Spleen (tissue), 11 donors: ENCODE results near the gene NOTUM. TPM values are rescaled to one million over a fixed set of nuclear protein-coding genes. Genes with fewer than 3 reads are reported as not detected.

Experiments
- DNase-seq: peaks from one replicate; pipeline ENCODE4 v3.0.0-alpha.2; 2020
- H3K27ac ChIP-seq, 8 donors: fragments of 200-600 bp; sonication (generic) in 7 of 8; 1 replicate in 4 of 8; 2 replicates in 4 of 8; pipeline versions ENCODE4 v1.5.0 to v1.8.0; 2016 to 2021; ENCODE audit warnings: inconsistent platforms in 4 of 8, mild to moderate bottlenecking in 4 of 8, moderate library complexity in 1 of 8
- H3K27me3 ChIP-seq, 7 donors: fragments of 200-600 bp; sonication (generic) in 6 of 7; replicated peaks in 1 of 7; 1 replicate in 4 of 7; 2 replicates in 3 of 7; pipeline versions ENCODE4 v1.5.0 to v1.8.0; 2016 to 2021; ENCODE audit warnings: inconsistent platforms in 3 of 7, mild to moderate bottlenecking in 1 of 7
- H3K36me3 ChIP-seq, 6 donors: fragments of 200-600 bp; sonication (generic) in 5 of 6; 1 replicate in 4 of 6; 2 replicates in 2 of 6; pipeline versions ENCODE4 v1.5.0 to v1.8.0; 2016 to 2021; ENCODE audit warnings: inconsistent platforms in 2 of 6
- H3K4me1 ChIP-seq, 6 donors: fragments of 200-600 bp; sonication (generic) in 5 of 6; 1 replicate in 3 of 6; 2 replicates in 3 of 6; pipeline versions ENCODE4 v1.5.0 to v1.8.0; 2016 to 2021; ENCODE audit warnings: inconsistent platforms in 3 of 6
- H3K4me3 ChIP-seq, 8 donors: fragments of 200-600 bp; sonication (generic) in 7 of 8; 1 replicate in 4 of 8; 2 replicates in 4 of 8; pipeline versions ENCODE4 v1.5.0 to v1.8.0; 2016 to 2021; ENCODE audit warnings: inconsistent platforms in 4 of 8, mild to moderate bottlenecking in 4 of 8, moderate library complexity in 2 of 8
- H3K9me3 ChIP-seq, 8 donors: fragments of 200-600 bp; sonication (generic) in 7 of 8; 1 replicate in 4 of 8; 2 replicates in 4 of 8; pipeline versions ENCODE4 v1.5.0 to v1.8.0; 2016 to 2021; ENCODE audit warnings: inconsistent platforms in 4 of 8
- POLR2A ChIP-seq, 3 donors: fragments of 450-650 bp; IDR thresholded peaks; one replicate each; pipeline ENCODE4 v1.5.1; 2017; ENCODE audit warnings: antibody characterized with exemption in 3 of 3, mild to moderate bottlenecking in 1 of 3
- POLR2AphosphoS5 ChIP-seq, 3 donors: sonication (generic); formaldehyde crosslinking; IDR thresholded peaks; one replicate each; pipeline ENCODE4 v1.5.1; 2017; ENCODE audit warnings: antibody characterized with exemption in 3 of 3
- WGBS, 5 donors: extraction: QIAGEN DNeasy Blood & Tissue Kit in 3 of 5; methylation state at CpG; one replicate each; pipeline versions ENCODE4 v1.1.5 to v1.1.7; 2013 to 2018; 5-methylcytosine and 5-hydroxymethylcytosine counted together
- intact Hi-C: fragments of 100-400 bp; cut with DNase I; formaldehyde crosslinking; loops from one replicate; pipeline ENCODE4 v1.15.0; 2023; ENCODE audit warnings: low total_unique reads
- polyA plus RNA-seq, 3 donors: library from polyadenylated mRNA; stranded (reverse); fragments of 200-250 nt; gene quantifications; one replicate each; pipeline ENCODE4 v1.2.1, GENCODE V29; 2013
- total RNA-seq, 7 donors: library from RNA; depleted of rRNA in 3 of 7; stranded (reverse); fragments of >200 nt in 3 of 7; fragmentation: NEBNext Ultra II Directional in 4 of 7; extraction: Animal tissue kit (Norgen Biotek cat#: 25700) in 4 of 7; gene quantifications; one replicate each; pipeline versions ENCODE4 v1.1.0 to v1.2.1, GENCODE V29; 2016 to 2021
- TF ChIP-seq, protein P1 (sequence below), 11 experiments: fragments of 200-600 bp in 7 of 11; fragments of 450-650 bp in 4 of 11; sonication (generic) in 4 of 11; IDR thresholded peaks in 8 of 11; conservative IDR thresholded peaks in 3 of 11; 1 replicate in 7 of 11; 2 replicates in 4 of 11; pipeline versions ENCODE4 v1.4.0 to v1.8.0; 2016 to 2021; ENCODE audit warnings: antibody characterized with exemption in 11 of 11, inconsistent platforms in 4 of 11, mild to moderate bottlenecking in 1 of 11
- donor health status: healthy with polysubstance abuse.
- donor health status: DM: no; HTN: no; CAD: no; lungs with moderate emphysema.
- donor health status: DM: no; HTN: no; CAD: no.
- donor health status: Bipolar disorder and iron deficiency.
- donor health status: healthy.
- donor health status: DM: no; HTN: no; CAD: no.
- donor health status: DM: yes; HTN: yes; CAD: no.

Gene NOTUM
- total and polyA plus RNA-seq, 10 donors = 0.03 to 0.85 (median 0.11) TPM; not detected in 5

DNA sequence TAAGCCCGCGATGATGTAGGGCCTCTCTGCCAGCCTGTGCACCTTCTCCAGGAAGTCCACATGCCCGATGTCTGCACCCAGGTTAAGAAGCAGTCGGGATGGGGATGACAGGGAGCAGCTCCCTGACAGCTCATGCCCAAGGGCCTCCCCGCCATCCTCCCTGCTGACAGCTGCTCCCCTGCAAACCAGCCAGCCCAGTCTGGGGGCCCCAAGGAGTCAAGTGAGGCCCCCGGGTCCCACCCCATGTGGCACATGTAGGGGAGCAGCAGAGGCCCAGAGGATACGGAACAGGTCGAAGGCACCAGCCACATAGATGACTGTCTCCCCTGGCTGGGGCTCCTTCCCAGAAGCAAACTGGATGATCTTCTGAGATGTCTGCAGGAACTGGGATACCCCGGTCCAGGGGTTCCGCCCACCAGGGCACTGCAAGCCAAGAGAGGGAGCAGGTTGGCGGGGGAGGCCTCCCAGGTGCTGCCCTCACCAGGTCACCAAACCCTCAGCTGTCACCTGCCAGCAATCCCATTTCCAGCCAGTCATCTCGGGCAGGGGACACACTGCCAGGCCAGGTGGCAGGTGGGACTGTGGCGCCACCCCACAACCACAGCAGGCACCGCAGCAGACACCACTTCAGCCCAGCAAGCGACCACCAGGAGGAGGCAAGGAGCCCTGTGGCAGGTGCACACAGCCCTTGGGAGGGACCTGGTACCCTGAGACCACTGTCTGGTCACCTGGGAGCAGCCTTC is 54.3 kb downstream of the NOTUM start:
- Histone ChIP-seq H3K27ac (no peak overlapping the region), H3K36me3 (peaks cover 0 to 62% (median 15%) of the 10 kb centered on the region in 6 donors), H3K27me3 (peaks cover 0 to 20% (median 9%) of the 10 kb centered on the region in 7 donors), H3K9me3 (no peaks in the 10 kb centered on the region), H3K4me3 (no peak overlapping the region), H3K4me1 (peaks cover 10 to 40% (median 33%) of the 10 kb centered on the region in 6 donors)
- TF ChIP-seq POLR2AphosphoS5 (IDR thresholded peaks at IDR 0.05) (no peak), POLR2A (IDR thresholded peaks at IDR 0.05) (no peak)
- intact Hi-C loops = no loop called here
- no peak for DNase-seq
- 89 to 97% (median 92%) methylated on average over 7 to 15 of the region's 15 CpGs for WGBS, 5 donors

DNA sequence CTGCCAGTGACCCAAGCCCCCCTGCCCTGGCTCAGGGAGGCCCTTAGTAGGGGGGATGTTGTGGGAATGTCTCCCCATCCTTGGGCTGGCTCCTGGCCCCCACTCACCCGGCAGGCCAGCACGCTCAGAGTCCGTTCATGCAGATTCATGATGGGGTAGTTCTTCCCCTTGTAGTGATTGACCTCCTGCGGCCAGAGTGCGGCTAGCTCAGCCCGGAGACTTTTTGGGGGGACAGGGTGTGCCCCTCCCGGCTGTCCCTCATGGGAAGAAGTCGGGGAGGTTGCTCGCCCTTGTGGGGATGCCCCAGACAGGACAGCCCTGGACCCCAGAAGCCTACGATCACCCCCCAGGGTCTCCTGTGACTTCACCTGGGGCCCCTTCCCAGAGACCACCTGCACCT is 55.0 kb downstream of the NOTUM start:
- DNase-seq = no peak
- Histone ChIP-seq H3K36me3 (peaks cover 0 to 63% (median 15%) of the 10 kb centered on the region in 6 donors), H3K27me3 (peaks cover 0 to 26% (median 16%) of the 10 kb centered on the region in 7 donors), H3K27ac (no peak overlapping the region), H3K4me3 (no peak overlapping the region), H3K4me1 (peaks cover 8 to 43% (median 35%) of the 10 kb centered on the region in 6 donors), H3K9me3 (no peaks in the 10 kb centered on the region)
- TF ChIP-seq, protein P1, sequence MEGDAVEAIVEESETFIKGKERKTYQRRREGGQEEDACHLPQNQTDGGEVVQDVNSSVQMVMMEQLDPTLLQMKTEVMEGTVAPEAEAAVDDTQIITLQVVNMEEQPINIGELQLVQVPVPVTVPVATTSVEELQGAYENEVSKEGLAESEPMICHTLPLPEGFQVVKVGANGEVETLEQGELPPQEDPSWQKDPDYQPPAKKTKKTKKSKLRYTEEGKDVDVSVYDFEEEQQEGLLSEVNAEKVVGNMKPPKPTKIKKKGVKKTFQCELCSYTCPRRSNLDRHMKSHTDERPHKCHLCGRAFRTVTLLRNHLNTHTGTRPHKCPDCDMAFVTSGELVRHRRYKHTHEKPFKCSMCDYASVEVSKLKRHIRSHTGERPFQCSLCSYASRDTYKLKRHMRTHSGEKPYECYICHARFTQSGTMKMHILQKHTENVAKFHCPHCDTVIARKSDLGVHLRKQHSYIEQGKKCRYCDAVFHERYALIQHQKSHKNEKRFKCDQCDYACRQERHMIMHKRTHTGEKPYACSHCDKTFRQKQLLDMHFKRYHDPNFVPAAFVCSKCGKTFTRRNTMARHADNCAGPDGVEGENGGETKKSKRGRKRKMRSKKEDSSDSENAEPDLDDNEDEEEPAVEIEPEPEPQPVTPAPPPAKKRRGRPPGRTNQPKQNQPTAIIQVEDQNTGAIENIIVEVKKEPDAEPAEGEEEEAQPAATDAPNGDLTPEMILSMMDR (IDR thresholded peaks at IDR 0.05 in 8 of 11, conservative IDR thresholded peaks at IDR 0.05 in 3 of 11) = no peak
- TF ChIP-seq POLR2A (IDR thresholded peaks at IDR 0.05) (no peak), POLR2AphosphoS5 (IDR thresholded peaks at IDR 0.05) (no peak)
- WGBS, 5 donors = 90 to 99% (median 96%) methylated on average over 10 of the region's 10 CpGs
- intact Hi-C loops = no loop called here

DNA sequence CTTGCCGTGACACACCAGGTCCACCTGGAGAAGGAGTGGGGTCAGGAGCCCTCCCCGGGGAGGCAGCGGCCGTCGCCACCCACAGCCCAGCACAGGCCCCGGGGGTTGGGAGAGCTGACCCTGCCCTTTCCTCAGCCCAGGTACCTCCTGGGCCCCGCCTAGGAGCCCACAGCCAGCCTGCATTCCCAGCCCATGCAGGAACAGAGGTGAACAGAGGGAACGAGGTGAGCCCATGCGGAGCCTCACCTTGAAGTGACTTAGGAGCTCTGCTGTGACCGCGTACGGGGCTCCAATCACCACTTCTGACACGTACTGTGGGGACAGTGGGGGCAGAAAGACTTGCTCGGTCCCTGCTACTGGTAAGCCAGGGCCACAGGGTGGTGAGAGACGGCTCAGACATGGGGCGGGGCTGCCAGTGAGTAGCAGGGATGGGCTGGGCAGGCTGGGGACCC is 55.5 kb downstream of the NOTUM start:
- Histone ChIP-seq H3K27me3 (peaks cover 0 to 29% (median 16%) of the 10 kb centered on the region in 7 donors), H3K4me3 (no peak overlapping the region), H3K9me3 (no peaks in the 10 kb centered on the region), H3K4me1 (peaks cover 6 to 38% (median 31%) of the 10 kb centered on the region in 6 donors), H3K36me3 (peaks cover 0 to 68% (median 17%) of the 10 kb centered on the region in 6 donors), H3K27ac (no peak overlapping the region)
- DNase-seq = no peak
- 94 to 97% (median 96%) methylated on average over 14 to 16 of the region's 16 CpGs for WGBS, 5 donors
- intact Hi-C loops = no loop called here
- TF ChIP-seq POLR2AphosphoS5 (IDR thresholded peaks at IDR 0.05) (no peak), POLR2A (IDR thresholded peaks at IDR 0.05) (no peak)
- TF ChIP-seq, protein P1 (IDR thresholded peaks at IDR 0.05 in 8 of 11, conservative IDR thresholded peaks at IDR 0.05 in 3 of 11) = no peak

DNA sequence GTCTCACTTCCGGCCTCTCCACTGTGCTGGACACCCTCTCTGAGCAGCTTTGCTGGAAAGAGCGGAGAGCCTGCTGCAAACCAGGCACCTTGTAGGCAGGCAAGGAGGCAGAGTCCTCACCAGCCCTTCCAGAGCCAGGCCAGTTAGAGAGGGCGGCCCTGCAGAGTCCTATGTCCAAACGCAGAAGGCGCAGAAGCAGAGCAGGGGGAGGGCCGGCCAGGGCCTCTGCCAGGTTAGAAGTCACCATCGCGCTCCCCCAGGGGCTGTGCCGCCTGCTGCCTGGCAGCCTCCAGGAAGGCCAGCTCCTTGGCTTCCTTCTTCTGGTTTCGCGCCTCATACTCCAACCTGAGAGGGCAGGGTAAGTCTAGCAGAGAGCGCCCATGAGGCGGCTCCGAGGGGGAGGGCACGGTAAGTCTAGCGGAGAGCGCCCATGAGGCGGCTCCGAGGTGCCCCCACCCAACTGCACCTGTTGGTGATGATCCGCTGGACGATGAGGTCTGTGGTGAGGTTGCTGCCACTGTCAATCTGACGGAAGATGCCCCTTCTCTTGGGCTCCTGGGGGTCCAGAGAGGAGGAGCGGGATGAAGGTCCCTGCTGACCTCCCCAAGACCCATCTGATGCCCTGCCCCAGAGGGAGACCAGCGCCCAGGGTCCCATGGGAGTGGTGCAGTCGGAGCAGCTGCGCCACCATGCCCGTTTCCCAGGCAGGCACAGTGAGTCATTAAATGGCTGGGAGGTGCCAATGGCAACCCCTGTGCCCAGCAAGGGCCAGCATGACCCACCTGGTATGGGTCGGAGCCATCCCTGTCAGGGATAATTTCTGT is 56.2 kb downstream of the NOTUM start:
- no peak for DNase-seq
- WGBS, 5 donors = 90 to 96% (median 94%) methylated on average over 21 to 28 of the region's 28 CpGs
- peaks cover 0 to 32% (median 24%) of the 10 kb centered on the region in 6 donors for H3K4me1 ChIP-seq
- no peak overlapping the region for H3K27ac ChIP-seq
- H3K4me3 ChIP-seq = no peak overlapping the region
- peaks cover 0 to 29% (median 16%) of the 10 kb centered on the region in 7 donors for H3K27me3 ChIP-seq
- TF ChIP-seq, protein P1 (IDR thresholded peaks at IDR 0.05 in 8 of 11, conservative IDR thresholded peaks at IDR 0.05 in 3 of 11) = no peak
- TF ChIP-seq POLR2AphosphoS5 (IDR thresholded peaks at IDR 0.05) (no peak), POLR2A (IDR thresholded peaks at IDR 0.05) (no peak)
- intact Hi-C loops = no loop called here
- H3K36me3 ChIP-seq = peaks cover 0 to 75% (median 24%) of the 10 kb centered on the region in 6 donors
- no peaks in the 10 kb centered on the region for H3K9me3 ChIP-seq
